GM04503 (cell line): Measurements from ENCODE around the gene PHF2.

ENCODE experiments used
- DNase-seq: peaks from one replicate; pipeline ENCODE4 v3.0.0-alpha.2; 2012; ENCODE audit warnings: low read depth

PHF2 gene

GRCh38 chr9:93568169-93568568, 8.2 kb upstream of the PHF2 start:
- DNase-seq: no peak

GRCh38 chr9:93569621-93570174, 6.7 kb upstream of the PHF2 start:
- DNase-seq: no peak

DNA sequence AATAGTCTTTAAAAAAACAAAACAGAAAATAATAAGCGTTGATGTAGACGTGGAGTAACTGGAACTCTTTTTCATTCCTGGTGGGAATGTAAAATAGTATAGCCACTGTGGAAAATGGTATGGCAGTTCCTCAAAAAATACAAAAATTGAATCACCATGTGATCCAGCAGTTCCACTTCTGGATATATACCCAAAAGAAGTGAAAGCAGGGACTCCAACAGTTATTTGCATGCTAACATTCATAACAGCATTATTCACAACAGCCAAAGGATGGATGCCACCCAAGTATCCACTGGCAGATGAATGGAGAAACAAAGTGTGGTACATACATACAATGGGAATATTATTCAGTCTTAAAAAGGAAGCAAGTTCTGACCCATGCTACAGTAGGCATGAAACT, 4.2 kb upstream of the PHF2 start:
- no peak for DNase-seq

DNA sequence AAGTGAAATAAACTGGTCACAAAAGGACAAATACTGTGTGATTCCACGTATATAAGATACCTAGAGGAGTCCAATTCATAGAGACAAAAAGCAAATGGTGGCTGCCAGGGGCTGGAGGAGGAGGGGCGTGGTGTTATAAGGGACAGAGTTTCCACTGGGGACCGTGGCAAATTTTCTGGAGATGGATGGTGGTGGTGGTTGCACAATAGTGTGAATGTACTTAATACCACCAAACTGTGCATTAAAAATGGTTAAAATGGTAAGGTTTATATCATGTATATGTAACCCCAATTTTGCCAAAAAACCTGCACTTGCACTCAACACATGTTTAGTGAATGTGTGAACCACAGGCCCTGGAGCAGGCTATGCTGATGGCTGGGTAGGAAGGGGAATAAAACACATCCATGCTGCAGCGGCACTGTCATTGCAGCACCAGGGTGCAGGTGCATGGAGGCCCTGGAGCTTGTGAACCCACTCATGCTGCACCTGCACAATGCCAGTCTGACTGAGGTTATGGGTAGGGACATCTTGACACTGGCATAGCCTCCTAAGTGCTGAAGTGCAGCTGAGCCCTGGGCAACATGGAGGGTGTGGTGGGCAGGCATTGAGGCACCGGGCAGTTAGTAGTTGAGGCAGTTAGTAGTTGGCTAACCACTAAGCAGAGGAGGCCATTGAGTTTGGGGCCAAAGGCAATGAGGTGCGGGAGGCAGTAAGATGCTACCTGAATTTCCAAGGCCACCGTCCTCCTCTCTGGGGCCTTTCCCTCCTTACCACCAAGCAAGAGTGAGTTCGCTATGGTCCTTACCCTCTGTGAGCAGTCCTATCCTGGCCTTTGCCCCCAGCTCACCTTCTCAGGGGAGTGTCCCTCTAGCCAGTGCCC, 3.5 kb upstream of the PHF2 start:
- DNase-seq: no peak

- no peak for DNase-seq
Measured at GRCh38 chr9:93573516-93573828, 2.9 kb upstream of the PHF2 start.

- no peak for DNase-seq
Measured at GRCh38 chr9:93574091-93574899, 2.1 kb upstream of the PHF2 start.

DNA sequence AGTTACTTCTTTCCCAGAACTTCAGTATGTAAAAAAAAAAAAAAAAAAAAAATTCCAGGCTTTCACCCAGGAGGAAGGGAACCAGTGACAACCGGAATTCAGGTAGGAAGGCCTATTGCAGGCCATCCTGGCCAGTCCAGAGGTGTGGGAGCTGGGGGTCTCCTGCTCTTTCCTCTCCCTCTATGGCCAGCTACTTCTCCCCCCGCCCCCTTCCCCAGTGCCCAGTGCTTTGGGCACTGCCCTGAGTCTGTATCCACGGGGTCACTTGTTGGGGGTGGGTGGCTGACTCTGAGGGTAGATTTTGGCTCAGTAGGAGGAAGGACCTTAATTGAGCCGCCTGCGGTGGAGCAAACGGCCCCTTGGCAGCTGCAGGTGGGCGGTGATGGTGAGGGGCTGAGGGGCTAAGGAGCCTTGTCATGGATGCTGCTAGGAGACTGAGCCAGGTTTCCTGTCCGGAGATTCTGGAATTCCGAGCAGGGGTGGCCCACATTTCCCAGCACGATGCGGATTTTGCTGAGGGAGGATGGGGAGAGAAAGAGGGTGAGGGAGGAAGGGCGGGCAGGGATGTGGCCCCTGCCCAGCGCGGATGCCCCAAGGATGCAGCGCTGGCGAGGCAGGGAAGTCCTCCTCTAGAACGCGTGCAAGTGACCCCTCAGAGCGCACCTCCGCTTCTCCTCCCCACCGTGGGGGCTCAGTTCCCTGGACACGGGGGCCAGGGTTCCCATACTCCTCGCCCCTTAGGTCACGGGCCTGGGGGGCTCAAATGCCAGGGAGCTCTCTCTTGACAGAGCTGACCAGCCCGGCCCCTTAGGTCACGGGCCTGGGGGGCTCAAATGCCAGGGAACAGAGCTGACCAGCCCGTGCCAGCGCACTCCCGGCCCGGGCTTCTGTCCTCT, 1.2 kb upstream of the PHF2 start:
- DNase-seq: no peak

GRCh38 chr9:93575796-93576257, 557 bp upstream of the PHF2 start:
- no peak for DNase-seq

DNA sequence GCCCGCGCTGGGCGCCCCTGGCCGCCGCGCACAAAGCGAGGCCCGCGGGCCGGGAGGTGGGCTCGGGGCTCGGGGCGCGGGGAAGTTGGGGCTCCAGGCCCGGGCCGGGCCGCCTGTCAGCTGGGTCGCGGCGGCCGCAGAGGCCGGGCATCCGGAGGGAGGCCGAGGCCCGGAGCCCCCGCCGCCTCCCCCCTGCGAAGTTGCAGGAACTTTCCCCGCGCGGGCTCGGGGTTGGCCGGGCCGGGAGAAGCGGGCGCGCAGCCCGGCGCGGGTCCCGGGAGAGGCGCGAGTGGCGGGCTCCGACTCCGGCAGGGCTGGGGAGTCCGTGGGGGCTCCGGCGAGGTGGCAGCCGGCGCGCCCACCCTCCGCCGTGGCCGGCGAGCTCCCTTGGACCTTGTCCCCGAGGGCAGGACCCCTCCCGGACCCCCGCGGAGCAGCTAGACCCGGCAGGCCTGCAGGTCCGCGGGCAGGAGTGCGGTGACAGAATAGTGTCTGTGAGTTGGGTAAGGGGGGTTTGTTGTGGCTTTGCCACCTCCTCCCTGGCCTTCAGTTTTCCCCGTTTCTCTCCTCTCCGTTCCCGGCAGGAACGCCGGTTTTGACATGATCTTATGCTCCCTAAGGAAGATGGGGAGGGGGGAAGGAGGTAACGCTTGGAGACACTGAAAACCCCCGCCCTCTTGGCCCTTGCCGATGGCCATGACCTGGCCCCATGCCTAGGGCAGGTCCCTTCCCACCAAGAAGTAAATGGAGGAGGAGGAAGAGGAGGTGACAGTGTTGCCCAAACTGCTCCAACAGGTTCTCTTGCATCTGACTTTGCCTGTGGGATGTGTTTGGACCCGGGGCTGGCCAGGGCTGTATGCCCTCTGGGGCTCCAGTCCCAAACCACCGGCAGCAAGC, 942 bp downstream of the PHF2 start:
- no peak for DNase-seq

- DNase-seq: no peak
Measured at GRCh38 chr9:93577975-93578682, 1.7 kb downstream of the PHF2 start.

DNA sequence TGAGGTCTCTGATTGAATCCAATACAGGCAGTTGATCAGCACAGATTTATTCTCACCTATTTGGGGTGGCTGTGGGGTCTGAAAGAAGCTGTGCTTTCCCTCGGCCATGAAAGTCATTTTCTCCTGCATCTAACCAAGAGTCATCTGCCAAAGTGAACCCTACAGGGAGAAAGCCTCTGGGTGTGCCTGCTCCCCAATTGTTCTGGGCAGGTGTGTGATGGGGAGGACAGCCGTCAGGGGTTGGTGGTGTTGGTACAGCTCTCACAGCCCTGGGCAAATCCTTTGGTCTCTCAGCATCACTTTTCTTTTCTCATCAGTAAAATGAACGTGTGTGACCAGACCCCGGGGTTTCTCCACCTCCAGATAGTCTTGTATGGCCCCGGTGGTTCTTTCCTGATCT, 2.5 kb downstream of the PHF2 start:
- DNase-seq: no peak

GRCh38 chr9:93579711-93580516, 3.5 kb downstream of the PHF2 start:
- no peak for DNase-seq

DNA sequence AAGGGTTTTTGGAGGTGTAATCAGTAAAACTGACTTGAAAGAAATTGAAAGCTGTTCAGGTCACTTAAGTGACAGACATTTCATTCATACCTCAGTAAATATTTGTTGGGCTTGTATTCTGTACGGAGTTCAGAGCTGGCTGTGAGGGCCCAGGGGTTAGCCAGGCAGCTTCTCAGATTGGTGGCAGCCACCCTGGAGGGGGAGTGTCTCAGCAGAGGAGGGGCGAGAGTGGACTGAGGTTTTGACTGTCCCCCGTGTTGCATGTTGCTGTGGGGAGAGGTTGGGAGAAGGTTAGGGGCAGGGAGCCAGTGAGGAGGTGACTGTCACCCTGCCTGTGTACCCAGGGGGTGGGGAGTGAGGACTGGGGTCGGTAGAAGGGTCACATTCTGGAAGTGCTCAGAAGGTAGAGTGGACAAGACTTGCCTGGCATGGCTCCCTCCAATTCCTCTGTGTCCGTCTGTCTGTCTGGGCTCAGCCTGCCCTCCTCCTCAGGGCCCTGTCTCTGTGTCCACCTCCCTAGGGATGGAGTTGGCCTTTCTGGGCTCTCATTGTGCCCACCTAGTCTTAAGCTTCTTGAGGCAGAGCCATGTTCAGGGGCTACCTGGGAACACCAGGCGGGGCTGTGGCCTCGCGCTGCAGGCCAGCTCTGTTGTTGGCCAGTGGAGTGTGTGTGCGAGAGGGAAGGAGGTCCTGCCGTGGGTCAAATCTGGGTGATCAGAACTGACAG, 4.4 kb downstream of the PHF2 start:
- no peak for DNase-seq

DNA sequence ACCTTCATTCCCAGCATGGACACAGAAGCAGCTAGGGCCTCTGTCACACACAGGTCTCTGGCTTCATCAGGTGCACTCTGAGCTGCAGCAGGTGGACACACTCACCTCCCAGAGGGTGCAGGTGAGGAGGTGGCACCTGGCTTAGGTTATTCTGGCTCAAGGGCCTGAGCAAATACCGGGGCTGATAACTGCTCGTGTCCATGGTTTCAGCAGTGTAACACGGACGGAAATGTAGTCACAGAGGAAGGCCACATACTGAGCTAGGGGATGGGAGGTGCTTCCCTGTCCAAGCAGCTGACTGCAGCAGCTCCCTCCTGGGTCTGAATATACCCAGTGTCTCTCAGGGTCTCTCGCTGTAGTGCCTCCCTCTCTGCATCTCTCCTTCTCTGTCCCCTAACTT, 5.7 kb downstream of the PHF2 start:
- DNase-seq: no peak

GRCh38 chr9:93582550-93582949, 6.2 kb downstream of the PHF2 start:
- DNase-seq: no peak

DNA sequence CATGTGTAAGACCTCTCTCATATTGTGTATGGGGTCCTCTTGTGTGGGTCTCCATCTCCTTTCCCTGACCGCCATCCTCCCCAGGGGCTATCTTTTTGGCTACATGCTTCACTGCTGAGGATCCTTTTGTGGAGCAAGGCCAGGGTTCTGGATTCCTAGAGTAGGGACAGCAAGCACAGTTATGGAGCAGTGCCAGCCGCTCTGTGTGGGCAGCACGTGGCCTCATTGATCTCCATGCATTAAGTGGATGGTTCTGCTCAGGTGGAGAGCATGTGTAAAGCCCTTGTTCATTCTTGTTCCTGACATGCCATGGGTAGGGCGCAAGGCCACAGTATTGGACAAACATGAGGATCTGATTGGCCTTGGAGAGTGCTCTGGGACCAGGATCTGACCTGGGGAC, 8.9 kb downstream of the PHF2 start:
- DNase-seq: no peak

- DNase-seq: no peak
Measured at GRCh38 chr9:93585695-93586094, 9.3 kb downstream of the PHF2 start.

- DNase-seq: no peak
Measured at GRCh38 chr9:93586290-93587057, 10.1 kb downstream of the PHF2 start.
